Brain microvascular endothelial cell (primary cell): ENCODE measurements around the gene TMEM52.

Source experiments
- DNase-seq: peaks from one replicate; pipeline ENCODE4 v3.0.0-alpha.2; 2020
- H3K27ac ChIP-seq: fragments of 250-450 bp; sonication (Bioruptor Pico); 2 replicates; pipeline ENCODE4 v1.5.1; 2020; ENCODE audit warnings: mild to moderate bottlenecking, moderate library complexity
- H3K27me3 ChIP-seq: fragments of 250-450 bp; sonication (Bioruptor Pico); replicated peaks from 2 replicates; pipeline ENCODE4 v1.5.1; 2020; ENCODE audit warnings: mild to moderate bottlenecking
- H3K36me3 ChIP-seq: fragments of 250-450 bp; sonication (Bioruptor Pico); replicated peaks from 2 replicates; pipeline ENCODE4 v1.5.1; 2020; ENCODE audit warnings: mild to moderate bottlenecking
- H3K4me3 ChIP-seq: 2 replicates; pipeline ENCODE4 v1.5.1; 2011; ENCODE audit warnings: low read depth, mild to moderate bottlenecking, control low read depth, low read length, moderate library complexity
- in situ Hi-C: cut with HindIII; loops from 2 replicates; pipeline ENCODE4 v1.10.0; 2017; ENCODE audit warnings: low sequenced_read_pairs, low pct_ligation_motif_present
- TF ChIP-seq, protein P1 (sequence below): IDR thresholded peaks from 2 replicates; pipeline ENCODE4 v1.5.1; 2011; ENCODE audit warnings: low read depth, mild to moderate bottlenecking, moderate library complexity, low read length, control low read depth, inconsistent platforms; ENCODE audit errors: missing control alignments

The TMEM52 gene

GRCh38 chr1:1872329-1872994 is 46.6 kb downstream of the TMEM52 start:
- H3K36me3 ChIP-seq, result peaks cover 38% of the 10 kb centered on the region
- DNase-seq, result no peak
- H3K27me3 ChIP-seq, result no peaks in the 10 kb centered on the region
- TF ChIP-seq, protein P1, sequence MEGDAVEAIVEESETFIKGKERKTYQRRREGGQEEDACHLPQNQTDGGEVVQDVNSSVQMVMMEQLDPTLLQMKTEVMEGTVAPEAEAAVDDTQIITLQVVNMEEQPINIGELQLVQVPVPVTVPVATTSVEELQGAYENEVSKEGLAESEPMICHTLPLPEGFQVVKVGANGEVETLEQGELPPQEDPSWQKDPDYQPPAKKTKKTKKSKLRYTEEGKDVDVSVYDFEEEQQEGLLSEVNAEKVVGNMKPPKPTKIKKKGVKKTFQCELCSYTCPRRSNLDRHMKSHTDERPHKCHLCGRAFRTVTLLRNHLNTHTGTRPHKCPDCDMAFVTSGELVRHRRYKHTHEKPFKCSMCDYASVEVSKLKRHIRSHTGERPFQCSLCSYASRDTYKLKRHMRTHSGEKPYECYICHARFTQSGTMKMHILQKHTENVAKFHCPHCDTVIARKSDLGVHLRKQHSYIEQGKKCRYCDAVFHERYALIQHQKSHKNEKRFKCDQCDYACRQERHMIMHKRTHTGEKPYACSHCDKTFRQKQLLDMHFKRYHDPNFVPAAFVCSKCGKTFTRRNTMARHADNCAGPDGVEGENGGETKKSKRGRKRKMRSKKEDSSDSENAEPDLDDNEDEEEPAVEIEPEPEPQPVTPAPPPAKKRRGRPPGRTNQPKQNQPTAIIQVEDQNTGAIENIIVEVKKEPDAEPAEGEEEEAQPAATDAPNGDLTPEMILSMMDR, result no peak
- in situ Hi-C loops, result no loop called here
- no peak overlapping the region for H3K27ac ChIP-seq
- no peak overlapping the region for H3K4me3 ChIP-seq

- DNase-seq, result no peak
- Histone ChIP-seq H3K36me3 (peaks cover 20% of the 10 kb centered on the region), H3K27me3 (no peaks in the 10 kb centered on the region), H3K4me3 (no peak overlapping the region), H3K27ac (no peak overlapping the region)
- in situ Hi-C loops, result no loop called here
- TF ChIP-seq, protein P1, result no peak
These were observed 49.6 kb downstream of the TMEM52 start for GRCh38 chr1:1869469-1869868.
